Uterus (tissue), 2 donors: ENCODE measurements around the gene KANSL1.

Source experiments
- CTCF ChIP-seq, 4 experiments: fragments of 200-600 bp in 2 of 4; fragments of 450-650 bp in 2 of 4; sonication (generic) in 2 of 4; IDR thresholded peaks; one replicate each; pipeline ENCODE4 v1.5.1; 2016 to 2019; ENCODE audit warnings: antibody characterized with exemption in 4 of 4, mild to moderate bottlenecking in 2 of 4, moderate library complexity in 1 of 4
- POLR2A ChIP-seq, 2 donors: fragments of 450-650 bp; IDR thresholded peaks; one replicate each; pipeline ENCODE4 v1.6.1; 2016; ENCODE audit warnings: antibody characterized with exemption in 2 of 2, mild to moderate bottlenecking in 1 of 2, moderate library complexity in 1 of 2

GRCh38 chr17:46117850-46118696 is 75.2 kb downstream of the KANSL1 start:
- TF ChIP-seq CTCF (IDR thresholded peaks at IDR 0.05), result no peak
- TF ChIP-seq POLR2A (IDR thresholded peaks at IDR 0.05), result no peak
